ENCODE results near the gene TPRN. TPM values are rescaled to one million over a fixed set of nuclear protein-coding genes. Genes with fewer than 3 reads are reported as not detected.

TPRN gene
- polyA plus RNA-seq, 1 of the 3 experiments (the other 2 are of a cell fraction): 5.2 TPM

DNA sequence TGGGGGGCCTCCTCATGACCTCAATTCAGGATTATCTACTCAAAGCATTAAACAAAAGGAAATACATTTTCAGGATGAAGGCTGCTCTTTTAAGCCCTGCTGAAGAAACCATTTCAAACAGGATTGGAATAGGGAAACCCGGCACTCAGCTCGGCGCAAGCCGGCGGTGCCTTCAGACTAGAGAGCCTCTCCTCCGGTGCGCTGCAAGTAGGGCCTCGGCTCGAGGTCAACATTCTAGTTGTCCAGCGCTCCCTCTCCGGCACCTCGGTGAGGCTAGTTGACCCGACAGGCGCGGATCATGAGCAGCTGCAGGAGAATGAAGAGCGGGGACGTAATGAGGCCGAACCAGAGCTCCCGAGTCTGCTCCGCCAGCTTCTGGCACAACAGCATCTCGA is 4.2 kb upstream of the TPRN start:
- H3K9ac ChIP-seq: peak overlapping the region; percentile 99
- H2AFZ ChIP-seq (ENCODE audit: low read depth): peak overlapping the region; percentile 56; the same call in 1 of the 2 replicates
- DNase-seq: no peak
- H3K27me3 ChIP-seq (ENCODE audit: insufficient read depth): no peaks in the 10 kb centered on the region
- H4K20me1 ChIP-seq (ENCODE audit: insufficient read depth): no peaks in the 10 kb centered on the region
- peak overlapping the region; percentile 87 to 100 for H3K4me3 ChIP-seq (ENCODE audit: low read depth in 2 of 2, low read length in 1 of 2)
- POLR2A ChIA-PET: interaction anchor here (0.6 to 1.5 kb wide), 9 partner anchors 9 to 165 kb away, joined by 3 to 6 read pairs (median 3); partner anchors contain the start of genes RNF224 and SSNA1
- peaks cover 11 to 38% of the 10 kb centered on the region in 2 experiments for H3K4me1 ChIP-seq (ENCODE audit: control insufficient read depth in 1 of 2, insufficient read depth in 2 of 2, low read depth in 1 of 2, low read length in 1 of 2)
- no peaks in the 10 kb centered on the region for H3K9me2 ChIP-seq
- peaks cover 69% of the 10 kb centered on the region for H3K79me2 ChIP-seq (ENCODE audit: insufficient read depth)
- TF ChIP-seq, protein P1, sequence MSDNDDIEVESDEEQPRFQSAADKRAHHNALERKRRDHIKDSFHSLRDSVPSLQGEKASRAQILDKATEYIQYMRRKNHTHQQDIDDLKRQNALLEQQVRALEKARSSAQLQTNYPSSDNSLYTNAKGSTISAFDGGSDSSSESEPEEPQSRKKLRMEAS (IDR thresholded peaks at IDR 0.05; ENCODE audit: low read depth): no peak
- no peak for TF ChIP-seq TEAD4 (IDR thresholded peaks at IDR 0.05; ENCODE audit: borderline replicate concordance, insufficient read depth)
- TF ChIP-seq MEF2A (IDR thresholded peaks at IDR 0.05; ENCODE audit: borderline replicate concordance, low read depth): no peak
- TF ChIP-seq FOXM1 (IDR thresholded peaks at IDR 0.05; ENCODE audit: low read depth): no peak
- TF ChIP-seq, protein P2, sequence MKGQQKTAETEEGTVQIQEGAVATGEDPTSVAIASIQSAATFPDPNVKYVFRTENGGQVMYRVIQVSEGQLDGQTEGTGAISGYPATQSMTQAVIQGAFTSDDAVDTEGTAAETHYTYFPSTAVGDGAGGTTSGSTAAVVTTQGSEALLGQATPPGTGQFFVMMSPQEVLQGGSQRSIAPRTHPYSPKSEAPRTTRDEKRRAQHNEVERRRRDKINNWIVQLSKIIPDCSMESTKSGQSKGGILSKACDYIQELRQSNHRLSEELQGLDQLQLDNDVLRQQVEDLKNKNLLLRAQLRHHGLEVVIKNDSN (IDR thresholded peaks at IDR 0.05; ENCODE audit: borderline replicate concordance, low read depth): no peak
- TF ChIP-seq EP300 (IDR thresholded peaks at IDR 0.05; ENCODE audit: borderline replicate concordance in 1 of 2, low read depth in 1 of 2, low read length in 1 of 2): no peak
- TF ChIP-seq TAF1 (IDR thresholded peaks at IDR 0.05; ENCODE audit: borderline replicate concordance, low read depth, low read length): no peak
- TF ChIP-seq, protein P3, sequence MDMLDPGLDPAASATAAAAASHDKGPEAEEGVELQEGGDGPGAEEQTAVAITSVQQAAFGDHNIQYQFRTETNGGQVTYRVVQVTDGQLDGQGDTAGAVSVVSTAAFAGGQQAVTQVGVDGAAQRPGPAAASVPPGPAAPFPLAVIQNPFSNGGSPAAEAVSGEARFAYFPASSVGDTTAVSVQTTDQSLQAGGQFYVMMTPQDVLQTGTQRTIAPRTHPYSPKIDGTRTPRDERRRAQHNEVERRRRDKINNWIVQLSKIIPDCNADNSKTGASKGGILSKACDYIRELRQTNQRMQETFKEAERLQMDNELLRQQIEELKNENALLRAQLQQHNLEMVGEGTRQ (IDR thresholded peaks at IDR 0.05; ENCODE audit: borderline replicate concordance, low read depth, low read length): no peak
- TF ChIP-seq POLR2AphosphoS5 (IDR thresholded peaks at IDR 0.05; ENCODE audit: low read depth, low read length): no peak
- TF ChIP-seq TCF12 (IDR thresholded peaks at IDR 0.05): no peak
- no peak for TF ChIP-seq MXI1 (IDR thresholded peaks at IDR 0.05; ENCODE audit: low read depth, low read length)
- TF ChIP-seq, protein P4, sequence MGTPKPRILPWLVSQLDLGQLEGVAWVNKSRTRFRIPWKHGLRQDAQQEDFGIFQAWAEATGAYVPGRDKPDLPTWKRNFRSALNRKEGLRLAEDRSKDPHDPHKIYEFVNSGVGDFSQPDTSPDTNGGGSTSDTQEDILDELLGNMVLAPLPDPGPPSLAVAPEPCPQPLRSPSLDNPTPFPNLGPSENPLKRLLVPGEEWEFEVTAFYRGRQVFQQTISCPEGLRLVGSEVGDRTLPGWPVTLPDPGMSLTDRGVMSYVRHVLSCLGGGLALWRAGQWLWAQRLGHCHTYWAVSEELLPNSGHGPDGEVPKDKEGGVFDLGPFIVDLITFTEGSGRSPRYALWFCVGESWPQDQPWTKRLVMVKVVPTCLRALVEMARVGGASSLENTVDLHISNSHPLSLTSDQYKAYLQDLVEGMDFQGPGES (IDR thresholded peaks at IDR 0.05; ENCODE audit: low read depth, low read length): no peak
- TF ChIP-seq, protein P5, sequence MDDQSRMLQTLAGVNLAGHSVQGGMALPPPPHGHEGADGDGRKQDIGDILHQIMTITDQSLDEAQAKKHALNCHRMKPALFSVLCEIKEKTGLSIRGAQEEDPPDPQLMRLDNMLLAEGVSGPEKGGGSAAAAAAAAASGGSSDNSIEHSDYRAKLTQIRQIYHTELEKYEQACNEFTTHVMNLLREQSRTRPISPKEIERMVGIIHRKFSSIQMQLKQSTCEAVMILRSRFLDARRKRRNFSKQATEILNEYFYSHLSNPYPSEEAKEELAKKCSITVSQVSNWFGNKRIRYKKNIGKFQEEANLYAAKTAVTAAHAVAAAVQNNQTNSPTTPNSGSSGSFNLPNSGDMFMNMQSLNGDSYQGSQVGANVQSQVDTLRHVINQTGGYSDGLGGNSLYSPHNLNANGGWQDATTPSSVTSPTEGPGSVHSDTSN (IDR thresholded peaks at IDR 0.05): no peak
- CTCF ChIA-PET: interaction anchor here (0.8 to 2.5 kb wide), 6 partner anchors 15 to 155 kb away, joined by 4 to 9 read pairs (median 4); partner anchors contain the start of gene RNF224
- WGBS (ENCODE audit: low lambda C conversion rate): 4% methylated on average over 13 of the region's 21 CpGs
- H3K9me3 ChIP-seq: no peaks in the 10 kb centered on the region
- no peak overlapping the region; a peak in 1 of 4 replicates for H3K27ac ChIP-seq (ENCODE audit: low read depth in 2 of 2, low read length in 1 of 2)
- peak overlapping the region; percentile 100 for H3K4me2 ChIP-seq
- H3K36me3 ChIP-seq (replicated peaks in 1 of 2; ENCODE audit: control insufficient read depth in 1 of 2, insufficient read depth in 2 of 2, low read length in 1 of 2): no peaks in the 10 kb centered on the region
- H3F3A ChIP-seq (replicated peaks; ENCODE audit: insufficient read depth): peaks cover 14% of the 10 kb centered on the region
